K562 (cell line): ENCODE measurements around the gene CYB5B. TPM values are rescaled to one million over a fixed set of nuclear protein-coding genes. Genes with fewer than 3 reads are reported as not detected.
A peak's percentile ranks its signal among the peaks of the same experiment; 100 is the strongest.

ENCODE experiments used
- CCAR2 ChIP-seq: fragments of 200-400 bp; formaldehyde crosslinking; IDR thresholded peaks from 2 replicates; pipeline ENCODE4 v1.6.1; 2017; ENCODE audit warnings: mild to moderate bottlenecking, low read depth, low read length
- DPF2 ChIP-seq: fragments of 450-650 bp; IDR thresholded peaks from 2 replicates; pipeline ENCODE4 v1.6.1; 2016
- E2F3 ChIP-seq: fragments of 250-450 bp; sonication (Bioruptor Pico); IDR thresholded peaks from 2 replicates; pipeline ENCODE4 v1.4.0; 2020; ENCODE audit warnings: mild to moderate bottlenecking
- GATAD2B ChIP-seq: fragments of 450-650 bp; IDR thresholded peaks from 2 replicates; pipeline ENCODE4 v1.6.1; 2017; ENCODE audit warnings: mild to moderate bottlenecking, borderline replicate concordance
- HDAC3 ChIP-seq: fragments of 450-650 bp; IDR thresholded peaks from 2 replicates; pipeline ENCODE4 v1.6.1; 2018; ENCODE audit warnings: borderline replicate concordance, mild to moderate bottlenecking, moderate library complexity; ENCODE audit not compliant: partially characterized antibody
- HMBOX1 ChIP-seq: sonication (generic); IDR thresholded peaks from 2 replicates; pipeline ENCODE4 v1.6.1; 2016
- JUND ChIP-seq, 2 experiments: IDR thresholded peaks; 2 replicates in 1 of 2; 3 replicates in 1 of 2; pipeline ENCODE4 v1.6.1; 2011; ENCODE audit warnings: borderline replicate concordance in 2 of 2, low read depth in 2 of 2, low read length in 2 of 2, improper control_type of control experiment in 1 of 2, missing biosample characterization in 1 of 2, missing genetic modification characterization in 1 of 2, missing genetic modification reagents in 1 of 2
- KLF16 ChIP-seq: IDR thresholded peaks from 2 replicates; pipeline ENCODE4 v1.6.1; 2016; ENCODE audit warnings: antibody characterized with exemption
- MED1 ChIP-seq: sonication (generic); formaldehyde crosslinking; IDR thresholded peaks from 2 replicates; pipeline ENCODE4 v1.8.1; 2023; ENCODE audit warnings: missing genetic modification reagents, borderline replicate concordance
- NFE2 ChIP-seq: IDR thresholded peaks from 2 replicates; pipeline ENCODE4 v1.6.1; 2014; ENCODE audit warnings: antibody characterized with exemption, low read depth
- POLR3G ChIP-seq: IDR thresholded peaks from 2 replicates; pipeline ENCODE4 v1.6.1; 2011; ENCODE audit not compliant: insufficient read length, insufficient replicate concordance; ENCODE audit errors: extremely low read depth
- RBBP5 ChIP-seq: fragments of 200-600 bp; sonication (generic); IDR thresholded peaks from 2 replicates; pipeline ENCODE4 v1.6.1; 2012; ENCODE audit warnings: borderline replicate concordance, mild to moderate bottlenecking, low read length, control low read depth, inconsistent platforms; ENCODE audit not compliant: insufficient read depth, poor library complexity, severe bottlenecking
- SMAD1 ChIP-seq: fragments of 150-350 bp; IDR thresholded peaks from 2 replicates; pipeline ENCODE4 v1.6.1; 2014; ENCODE audit warnings: low read length, low read depth; ENCODE audit not compliant: partially characterized antibody
- SMAD3 ChIP-seq: fragments of 450-650 bp; formaldehyde crosslinking; conservative IDR thresholded peaks from 2 replicates; pipeline ENCODE4 v1.4.0; 2020; ENCODE audit warnings: mild to moderate bottlenecking
- ZFP91 ChIP-seq: sonication (generic); formaldehyde crosslinking; IDR thresholded peaks from 2 replicates; pipeline ENCODE4 v1.8.0; 2022; ENCODE audit warnings: mild to moderate bottlenecking, missing genetic modification reagents
- ZNF121 ChIP-seq: sonication (generic); formaldehyde crosslinking; conservative IDR thresholded peaks from 2 replicates; pipeline ENCODE4 v1.8.0; 2022; ENCODE audit warnings: missing genetic modification reagents
- ZNF583 ChIP-seq: fragments of 250-450 bp; sonication (Bioruptor Pico); IDR thresholded peaks from 2 replicates; pipeline ENCODE4 v1.4.0; 2020
- ZNF79 ChIP-seq: fragments of 250-450 bp; sonication (Bioruptor Pico); IDR thresholded peaks from 2 replicates; pipeline ENCODE4 v1.4.0; 2020; ENCODE audit warnings: low read depth, mild to moderate bottlenecking, moderate library complexity
- polyA plus RNA-seq, 8 experiments: library from polyadenylated mRNA; depleted of rRNA in 4 of 8; stranded (reverse) in 5 of 8; unstranded in 3 of 8; fragments of >200 nt; fragmentation: Nextera tagmentation in 2 of 8; fragmentation: Illumina TruSeq in 1 of 8; extraction: Ambion mirVana in 2 of 8; extraction: Trizol in 1 of 8; gene quantifications; 2 replicates each; pipeline versions ENCODE4 v1.2.1 to v1.2.3, GENCODE V29; 2011 to 2014; ENCODE audit warnings: inconsistent platforms in 1 of 8, missing spikeins in 1 of 8
- total RNA-seq, 7 experiments: library from RNA; depleted of rRNA in 6 of 7; stranded (reverse); fragments of >200 nt in 6 of 7; fragmentation: Illumina TruSeq in 2 of 7; extraction: Trizol in 2 of 7; gene quantifications; 2 replicates each; pipeline versions ENCODE4 v1.2.1 to v1.2.3, GENCODE V29; 2011 to 2021; ENCODE audit warnings: low replicate concordance in 1 of 7
- TF ChIP-seq, protein P1 (sequence below), 2 experiments: fragments of 450-650 bp in 1 of 2; sonication (generic) in 1 of 2; formaldehyde crosslinking in 1 of 2; IDR thresholded peaks in 1 of 2; conservative IDR thresholded peaks in 1 of 2; 2 replicates each; pipeline versions ENCODE4 v1.6.1 to v1.8.1; 2016 to 2023; ENCODE audit warnings: mild to moderate bottlenecking in 2 of 2, moderate library complexity in 2 of 2, inconsistent platforms in 1 of 2, missing genetic modification reagents in 1 of 2
- TF ChIP-seq, protein P2 (sequence below), 3 experiments: IDR thresholded peaks in 2 of 3; conservative IDR thresholded peaks in 1 of 3; 2 replicates each; pipeline ENCODE4 v1.5.1; 2011 to 2012; ENCODE audit warnings: low read length in 3 of 3, mild to moderate bottlenecking in 3 of 3, control low read depth in 2 of 3, improper control_type of control experiment in 1 of 3, inconsistent platforms in 1 of 3, low read depth in 1 of 3, mixed read lengths in 1 of 3, moderate library complexity in 1 of 3; ENCODE audit not compliant: insufficient read depth in 2 of 3

CYB5B gene
- total and polyA plus RNA-seq, 9 of the 15 experiments (the other 6 are each of a cell fraction or from before 2014, with no cell fraction given): 29.9 to 274 (median 136) TPM

- TF ChIP-seq, protein P1, sequence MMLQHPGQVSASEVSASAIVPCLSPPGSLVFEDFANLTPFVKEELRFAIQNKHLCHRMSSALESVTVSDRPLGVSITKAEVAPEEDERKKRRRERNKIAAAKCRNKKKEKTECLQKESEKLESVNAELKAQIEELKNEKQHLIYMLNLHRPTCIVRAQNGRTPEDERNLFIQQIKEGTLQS (IDR thresholded peaks at IDR 0.05): no peak
- TF ChIP-seq, protein P1 (CRISPR knock-in tag; conservative IDR thresholded peaks at IDR 0.05): no peak
- TF ChIP-seq HDAC3: no peak
- no peak for TF ChIP-seq GATAD2B
- TF ChIP-seq HMBOX1: no peak
- no peak for TF ChIP-seq MED1
- TF ChIP-seq POLR3G: no peak
- no peak for TF ChIP-seq JUND (IDR thresholded peaks at IDR 0.05; ENCODE audit: borderline replicate concordance, low read depth, low read length)
- no peak; the same call in 2 of the 3 replicates for TF ChIP-seq JUND (tag; IDR thresholded peaks at IDR 0.05; ENCODE audit: borderline replicate concordance, low read depth, low read length)
- TF ChIP-seq ZFP91 (CRISPR knock-in tag): no peak
- peak; percentile 29; the same call in 1 of the 2 replicates for TF ChIP-seq KLF16
- TF ChIP-seq ZNF121: no peak
- TF ChIP-seq SMAD3 (CRISPR knock-in tag): no peak
- no peak for TF ChIP-seq NFE2
- peak; percentile 26; the same call in 1 of the 2 replicates for TF ChIP-seq E2F3 (CRISPR knock-in tag)
- peak; percentile 95 for TF ChIP-seq RBBP5
- TF ChIP-seq ZNF583: no peak
- TF ChIP-seq ZNF79 (CRISPR knock-in tag): no peak
- no peak for TF ChIP-seq SMAD1
- TF ChIP-seq, protein P2, sequence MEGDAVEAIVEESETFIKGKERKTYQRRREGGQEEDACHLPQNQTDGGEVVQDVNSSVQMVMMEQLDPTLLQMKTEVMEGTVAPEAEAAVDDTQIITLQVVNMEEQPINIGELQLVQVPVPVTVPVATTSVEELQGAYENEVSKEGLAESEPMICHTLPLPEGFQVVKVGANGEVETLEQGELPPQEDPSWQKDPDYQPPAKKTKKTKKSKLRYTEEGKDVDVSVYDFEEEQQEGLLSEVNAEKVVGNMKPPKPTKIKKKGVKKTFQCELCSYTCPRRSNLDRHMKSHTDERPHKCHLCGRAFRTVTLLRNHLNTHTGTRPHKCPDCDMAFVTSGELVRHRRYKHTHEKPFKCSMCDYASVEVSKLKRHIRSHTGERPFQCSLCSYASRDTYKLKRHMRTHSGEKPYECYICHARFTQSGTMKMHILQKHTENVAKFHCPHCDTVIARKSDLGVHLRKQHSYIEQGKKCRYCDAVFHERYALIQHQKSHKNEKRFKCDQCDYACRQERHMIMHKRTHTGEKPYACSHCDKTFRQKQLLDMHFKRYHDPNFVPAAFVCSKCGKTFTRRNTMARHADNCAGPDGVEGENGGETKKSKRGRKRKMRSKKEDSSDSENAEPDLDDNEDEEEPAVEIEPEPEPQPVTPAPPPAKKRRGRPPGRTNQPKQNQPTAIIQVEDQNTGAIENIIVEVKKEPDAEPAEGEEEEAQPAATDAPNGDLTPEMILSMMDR (IDR thresholded peaks at IDR 0.05 in 2 of 3, conservative IDR thresholded peaks at IDR 0.05 in 1 of 3; ENCODE audit: insufficient read depth in 2 of 3, low read depth in 1 of 3, low read length in 3 of 3): no peak
- no peak for TF ChIP-seq DPF2
- TF ChIP-seq CCAR2: no peak
These were observed at the start of gene CYB5B (continued) for GRCh38 chr16:69424053-69424934.
